K562 (cell line): ENCODE data around the gene DPH6.

ENCODE experiments used
- TF ChIP-seq, protein P1 (sequence below), 2 experiments: fragments of 150-350 bp in 1 of 2; IDR thresholded peaks; 2 replicates each; pipeline ENCODE4 v1.6.1; 2012 to 2016; ENCODE audit warnings: low read depth in 2 of 2, low read length in 2 of 2, mild to moderate bottlenecking in 1 of 2, moderate library complexity in 1 of 2
- TF ChIP-seq, protein P2 (sequence below), 3 experiments: IDR thresholded peaks in 2 of 3; conservative IDR thresholded peaks in 1 of 3; 2 replicates each; pipeline ENCODE4 v1.5.1; 2011 to 2012; ENCODE audit warnings: low read length in 3 of 3, mild to moderate bottlenecking in 3 of 3, control low read depth in 2 of 3, improper control_type of control experiment in 1 of 3, inconsistent platforms in 1 of 3, low read depth in 1 of 3, mixed read lengths in 1 of 3, moderate library complexity in 1 of 3; ENCODE audit not compliant: insufficient read depth in 2 of 3

DNA sequence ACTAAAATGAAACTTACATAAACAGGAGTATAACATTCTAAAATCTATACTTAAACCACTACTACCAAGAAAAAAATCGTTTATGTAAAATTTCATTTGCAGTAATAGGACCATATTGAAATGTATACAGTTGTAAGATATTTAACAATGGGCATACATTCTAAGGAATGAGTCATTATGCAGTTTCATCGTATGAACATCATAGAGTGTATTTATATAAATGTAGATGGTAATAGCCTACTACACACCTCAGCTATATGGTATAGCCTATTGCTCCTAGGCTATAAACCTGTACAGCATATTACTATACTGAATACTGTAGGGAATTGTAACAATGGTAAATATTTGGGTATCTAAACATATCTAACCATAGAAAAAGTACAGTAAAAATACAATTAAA lies 79.5 kb downstream of the DPH6 start:
- TF ChIP-seq, protein P1, sequence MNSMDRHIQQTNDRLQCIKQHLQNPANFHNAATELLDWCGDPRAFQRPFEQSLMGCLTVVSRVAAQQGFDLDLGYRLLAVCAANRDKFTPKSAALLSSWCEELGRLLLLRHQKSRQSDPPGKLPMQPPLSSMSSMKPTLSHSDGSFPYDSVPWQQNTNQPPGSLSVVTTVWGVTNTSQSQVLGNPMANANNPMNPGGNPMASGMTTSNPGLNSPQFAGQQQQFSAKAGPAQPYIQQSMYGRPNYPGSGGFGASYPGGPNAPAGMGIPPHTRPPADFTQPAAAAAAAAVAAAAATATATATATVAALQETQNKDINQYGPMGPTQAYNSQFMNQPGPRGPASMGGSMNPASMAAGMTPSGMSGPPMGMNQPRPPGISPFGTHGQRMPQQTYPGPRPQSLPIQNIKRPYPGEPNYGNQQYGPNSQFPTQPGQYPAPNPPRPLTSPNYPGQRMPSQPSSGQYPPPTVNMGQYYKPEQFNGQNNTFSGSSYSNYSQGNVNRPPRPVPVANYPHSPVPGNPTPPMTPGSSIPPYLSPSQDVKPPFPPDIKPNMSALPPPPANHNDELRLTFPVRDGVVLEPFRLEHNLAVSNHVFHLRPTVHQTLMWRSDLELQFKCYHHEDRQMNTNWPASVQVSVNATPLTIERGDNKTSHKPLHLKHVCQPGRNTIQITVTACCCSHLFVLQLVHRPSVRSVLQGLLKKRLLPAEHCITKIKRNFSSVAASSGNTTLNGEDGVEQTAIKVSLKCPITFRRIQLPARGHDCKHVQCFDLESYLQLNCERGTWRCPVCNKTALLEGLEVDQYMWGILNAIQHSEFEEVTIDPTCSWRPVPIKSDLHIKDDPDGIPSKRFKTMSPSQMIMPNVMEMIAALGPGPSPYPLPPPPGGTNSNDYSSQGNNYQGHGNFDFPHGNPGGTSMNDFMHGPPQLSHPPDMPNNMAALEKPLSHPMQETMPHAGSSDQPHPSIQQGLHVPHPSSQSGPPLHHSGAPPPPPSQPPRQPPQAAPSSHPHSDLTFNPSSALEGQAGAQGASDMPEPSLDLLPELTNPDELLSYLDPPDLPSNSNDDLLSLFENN (IDR thresholded peaks at IDR 0.05; ENCODE audit: low read depth in 2 of 2, low read length in 2 of 2) = no peak
- TF ChIP-seq, protein P2, sequence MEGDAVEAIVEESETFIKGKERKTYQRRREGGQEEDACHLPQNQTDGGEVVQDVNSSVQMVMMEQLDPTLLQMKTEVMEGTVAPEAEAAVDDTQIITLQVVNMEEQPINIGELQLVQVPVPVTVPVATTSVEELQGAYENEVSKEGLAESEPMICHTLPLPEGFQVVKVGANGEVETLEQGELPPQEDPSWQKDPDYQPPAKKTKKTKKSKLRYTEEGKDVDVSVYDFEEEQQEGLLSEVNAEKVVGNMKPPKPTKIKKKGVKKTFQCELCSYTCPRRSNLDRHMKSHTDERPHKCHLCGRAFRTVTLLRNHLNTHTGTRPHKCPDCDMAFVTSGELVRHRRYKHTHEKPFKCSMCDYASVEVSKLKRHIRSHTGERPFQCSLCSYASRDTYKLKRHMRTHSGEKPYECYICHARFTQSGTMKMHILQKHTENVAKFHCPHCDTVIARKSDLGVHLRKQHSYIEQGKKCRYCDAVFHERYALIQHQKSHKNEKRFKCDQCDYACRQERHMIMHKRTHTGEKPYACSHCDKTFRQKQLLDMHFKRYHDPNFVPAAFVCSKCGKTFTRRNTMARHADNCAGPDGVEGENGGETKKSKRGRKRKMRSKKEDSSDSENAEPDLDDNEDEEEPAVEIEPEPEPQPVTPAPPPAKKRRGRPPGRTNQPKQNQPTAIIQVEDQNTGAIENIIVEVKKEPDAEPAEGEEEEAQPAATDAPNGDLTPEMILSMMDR (IDR thresholded peaks at IDR 0.05 in 2 of 3, conservative IDR thresholded peaks at IDR 0.05 in 1 of 3; ENCODE audit: insufficient read depth in 2 of 3, low read depth in 1 of 3, low read length in 3 of 3) = no peak
